ENCODE data around the gene STRAP. TPM values are rescaled to one million over a fixed set of nuclear protein-coding genes. Genes with fewer than 3 reads are reported as not detected.
A peak's percentile ranks its signal among the peaks of the same experiment; 100 is the strongest.

Gene STRAP, protein sequence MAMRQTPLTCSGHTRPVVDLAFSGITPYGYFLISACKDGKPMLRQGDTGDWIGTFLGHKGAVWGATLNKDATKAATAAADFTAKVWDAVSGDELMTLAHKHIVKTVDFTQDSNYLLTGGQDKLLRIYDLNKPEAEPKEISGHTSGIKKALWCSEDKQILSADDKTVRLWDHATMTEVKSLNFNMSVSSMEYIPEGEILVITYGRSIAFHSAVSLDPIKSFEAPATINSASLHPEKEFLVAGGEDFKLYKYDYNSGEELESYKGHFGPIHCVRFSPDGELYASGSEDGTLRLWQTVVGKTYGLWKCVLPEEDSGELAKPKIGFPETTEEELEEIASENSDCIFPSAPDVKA
- total RNA-seq: 100 to 1,000 TPM; 184 to 192 TPM

DNA sequence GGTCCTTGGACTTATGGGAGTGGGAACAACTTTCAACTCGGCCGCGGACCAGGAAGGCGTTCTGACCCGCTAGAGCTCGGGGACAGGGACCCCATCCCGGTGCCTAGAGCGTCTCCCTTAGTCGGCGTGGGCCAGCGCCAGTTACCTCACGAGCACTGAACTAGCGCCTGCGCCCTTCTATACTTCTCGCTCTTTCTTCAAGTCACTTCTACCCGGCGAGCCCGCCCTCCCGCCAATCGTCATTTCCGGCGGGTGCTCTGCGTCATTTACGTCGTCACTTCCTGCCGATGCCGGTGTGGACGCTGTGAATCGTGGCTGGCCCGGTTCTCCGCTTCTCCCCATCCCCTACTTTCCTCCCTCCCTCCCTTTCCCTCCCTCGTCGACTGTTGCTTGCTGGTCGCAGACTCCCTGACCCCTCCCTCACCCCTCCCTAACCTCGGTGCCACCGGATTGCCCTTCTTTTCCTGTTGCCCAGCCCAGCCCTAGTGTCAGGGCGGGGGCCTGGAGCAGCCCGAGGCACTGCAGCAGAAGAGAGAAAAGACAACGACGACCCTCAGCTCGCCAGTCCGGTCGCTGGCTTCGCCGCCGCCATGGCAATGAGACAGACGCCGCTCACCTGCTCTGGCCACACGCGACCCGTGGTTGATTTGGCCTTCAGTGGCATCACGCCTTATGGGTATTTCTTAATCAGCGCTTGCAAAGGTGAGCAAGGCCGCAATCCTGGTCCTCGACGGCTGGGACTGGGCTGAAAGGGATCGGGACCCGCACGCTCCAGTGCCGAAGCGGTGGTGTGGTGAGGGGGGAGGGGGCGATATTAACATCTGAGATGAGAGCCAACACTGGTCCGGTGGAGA lies at the start of gene STRAP:
TSS of gene STRAP (plus strand) at position 270 of the 854 bp plus-strand sequence. CDS start at position 591, 321 bp downstream.
- Mint-ChIP-seq H3K27ac (peak within 1 kb of the TSS; percentile 98), H3K27me3 (peaks cover 3% of the 10 kb centered on the region), H3K36me3 (peaks cover 41% of the 10 kb centered on the region), H3K4me3 (peak within 1 kb of the TSS; percentile 94), H3K9me3 (no peaks in the 10 kb centered on the region), H3K4me1 (peaks cover 40% of the 10 kb centered on the region)
- DNase-seq: peak; percentile 95

DNA sequence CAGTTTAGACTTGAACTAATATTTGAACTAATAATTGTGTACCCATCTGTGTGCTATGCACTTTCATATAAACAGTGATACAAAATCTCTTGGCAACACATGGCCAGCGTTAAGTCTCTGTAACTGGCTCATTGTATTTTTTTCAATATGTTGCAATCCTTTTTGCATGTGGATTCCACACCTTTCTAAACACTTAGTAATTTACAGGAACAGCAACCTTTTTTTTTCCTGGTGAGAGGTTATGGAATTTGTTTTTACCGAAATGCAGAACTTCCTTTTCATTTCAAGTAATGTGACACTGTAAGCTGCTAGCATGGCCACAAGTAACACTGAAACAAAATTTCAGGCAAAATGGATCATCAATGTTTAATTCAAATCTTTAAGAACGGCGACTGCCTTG lies 47.6 kb upstream of the STRAP start:
- no peak overlapping the region for H3K4me3 Mint-ChIP-seq

DNA sequence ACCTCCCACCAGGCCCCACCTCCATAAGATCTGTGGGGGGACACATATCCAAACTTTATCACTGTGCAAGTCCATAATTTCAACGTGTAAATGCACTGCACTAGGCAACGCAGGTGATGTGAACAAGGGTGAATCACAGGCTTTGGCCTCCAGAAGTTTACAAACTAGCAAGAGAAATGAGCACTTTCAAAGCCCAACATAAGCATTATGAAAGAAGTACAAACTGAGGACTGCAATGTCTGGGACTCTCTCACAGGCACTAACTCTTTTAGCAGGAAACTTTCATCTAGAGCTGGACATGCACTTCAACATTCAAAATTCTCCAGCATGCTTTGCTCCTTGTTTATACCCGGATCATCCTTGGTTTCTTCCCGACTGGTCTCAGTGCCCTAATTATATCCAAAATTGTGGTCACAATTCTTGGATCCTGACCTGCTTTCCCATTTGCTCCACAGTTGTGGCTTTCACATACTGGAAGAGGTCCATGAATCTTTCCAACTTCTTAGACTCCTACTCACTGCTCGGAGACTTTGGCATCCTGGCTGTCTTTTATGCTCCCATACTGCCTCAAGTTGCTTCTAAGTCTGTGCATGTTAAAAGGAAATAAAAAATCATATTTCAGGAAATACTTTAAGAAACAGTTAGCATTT lies 44.9 kb upstream of the STRAP start:
- no peak overlapping the region for H3K27ac Mint-ChIP-seq
- H3K36me3 Mint-ChIP-seq: no peaks in the 10 kb centered on the region
- no peak for DNase-seq
- H3K4me3 Mint-ChIP-seq: no peak overlapping the region
- peaks cover 13% of the 10 kb centered on the region for H3K27me3 Mint-ChIP-seq
- H3K4me1 Mint-ChIP-seq: no peaks in the 10 kb centered on the region
- no peaks in the 10 kb centered on the region for H3K9me3 Mint-ChIP-seq

More for the DNA sequence above, 47.6 kb upstream of the STRAP start:
- no peaks in the 10 kb centered on the region for H3K4me1 Mint-ChIP-seq
- peaks cover 5% of the 10 kb centered on the region for H3K27me3 Mint-ChIP-seq
- no peaks in the 10 kb centered on the region for H3K36me3 Mint-ChIP-seq
- no peak overlapping the region for H3K27ac Mint-ChIP-seq
- no peak for DNase-seq
- no peaks in the 10 kb centered on the region for H3K9me3 Mint-ChIP-seq

DNA sequence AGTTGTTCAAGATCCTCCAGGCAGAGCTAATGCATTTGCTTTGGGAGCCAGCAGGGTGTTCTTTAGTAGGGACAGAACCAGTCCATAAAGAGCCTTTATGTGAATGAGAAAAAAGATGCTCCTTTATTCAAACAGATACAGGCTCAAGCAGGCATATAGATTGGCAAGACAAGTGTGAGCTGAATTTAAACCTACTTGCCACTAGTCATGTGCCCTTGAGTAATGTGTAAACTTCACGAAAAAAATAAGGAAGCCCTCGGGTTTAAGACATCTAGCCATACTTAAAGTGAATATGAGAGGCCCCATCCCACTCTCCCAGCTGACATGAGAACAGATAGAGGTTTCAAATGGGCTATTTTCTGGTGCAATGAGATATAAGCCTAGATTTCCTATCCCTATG lies 43.1 kb upstream of the STRAP start:
- Mint-ChIP-seq H3K4me3 (no peak overlapping the region), H3K27ac (no peak overlapping the region)

DNA sequence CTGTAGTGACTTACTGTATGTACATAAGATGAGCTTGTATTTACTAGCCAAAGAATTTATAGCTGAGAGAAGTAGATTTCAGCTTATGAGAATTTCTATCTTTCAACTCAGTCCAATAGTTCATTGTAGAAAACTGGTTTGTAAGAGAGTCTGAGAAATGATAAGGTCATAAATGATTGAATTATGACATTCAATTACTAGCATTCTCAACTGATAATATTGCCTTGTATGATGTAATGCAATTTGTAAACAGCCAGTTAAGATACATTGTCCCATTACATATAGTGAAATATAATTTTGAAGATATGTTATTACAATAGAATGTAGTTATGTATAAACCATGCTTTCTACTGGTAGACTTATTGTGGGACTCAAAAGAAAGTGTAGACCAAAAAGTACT lies 42.5 kb upstream of the STRAP start:
- no peaks in the 10 kb centered on the region for H3K36me3 Mint-ChIP-seq
- H3K27me3 Mint-ChIP-seq: peaks cover 17% of the 10 kb centered on the region
- DNase-seq: no peak
- H3K4me1 Mint-ChIP-seq: no peaks in the 10 kb centered on the region
- H3K27ac Mint-ChIP-seq: no peak overlapping the region
- no peaks in the 10 kb centered on the region for H3K9me3 Mint-ChIP-seq
- no peak overlapping the region for H3K4me3 Mint-ChIP-seq

More for the DNA sequence above, 43.1 kb upstream of the STRAP start:
- Mint-ChIP-seq H3K9me3 (no peaks in the 10 kb centered on the region), H3K4me1 (no peaks in the 10 kb centered on the region), H3K36me3 (no peaks in the 10 kb centered on the region), H3K27me3 (peaks cover 17% of the 10 kb centered on the region)
- DNase-seq: no peak

DNA sequence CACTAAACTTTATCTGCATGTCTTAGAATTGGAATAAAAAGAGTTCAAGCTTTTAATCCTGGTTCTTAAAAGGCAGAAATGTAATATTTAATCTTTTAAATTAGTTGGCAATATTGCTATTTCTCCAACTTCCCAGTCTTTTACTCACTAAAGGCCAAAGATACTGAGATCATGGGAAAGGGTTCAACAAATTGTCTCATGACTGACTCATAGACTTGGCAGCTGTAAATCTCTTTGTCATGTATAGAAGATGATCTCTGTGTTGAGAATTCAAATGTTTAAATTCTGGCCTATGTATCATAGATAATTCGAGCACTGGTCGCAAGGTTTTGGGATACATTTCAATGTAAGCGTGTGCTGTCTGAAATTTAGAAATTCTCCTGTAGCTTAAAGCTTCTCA lies 40.1 kb upstream of the STRAP start:
- Mint-ChIP-seq H3K9me3 (no peaks in the 10 kb centered on the region), H3K27me3 (peaks cover 17% of the 10 kb centered on the region), H3K4me3 (no peak overlapping the region), H3K36me3 (no peaks in the 10 kb centered on the region), H3K27ac (no peak overlapping the region), H3K4me1 (no peaks in the 10 kb centered on the region)
- DNase-seq: no peak

DNA sequence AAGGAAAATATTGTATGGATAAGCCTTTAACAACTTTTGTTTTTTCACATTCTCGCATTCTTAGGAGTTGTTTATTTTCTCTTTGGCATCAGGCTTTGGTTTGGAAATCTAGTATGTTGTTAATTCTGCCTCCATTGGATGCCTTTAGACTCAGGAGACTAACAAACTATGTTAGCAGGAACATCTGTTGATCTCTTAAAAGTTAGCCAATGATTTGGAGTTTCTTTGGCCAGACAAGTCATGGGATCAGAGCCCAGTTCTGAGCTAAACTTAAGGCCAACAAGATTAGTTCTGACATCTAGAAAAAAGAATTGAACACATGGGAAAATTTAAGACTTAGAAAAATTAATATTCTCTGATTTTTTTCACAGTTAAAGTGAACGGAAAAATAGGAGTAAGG lies 35.3 kb upstream of the STRAP start:
- no peak for DNase-seq
- H3K9me3 Mint-ChIP-seq: no peaks in the 10 kb centered on the region
- no peaks in the 10 kb centered on the region for H3K36me3 Mint-ChIP-seq
- no peak overlapping the region for H3K27ac Mint-ChIP-seq
- no peak overlapping the region for H3K4me3 Mint-ChIP-seq
- H3K4me1 Mint-ChIP-seq: no peaks in the 10 kb centered on the region
- peaks cover 3% of the 10 kb centered on the region for H3K27me3 Mint-ChIP-seq

DNA sequence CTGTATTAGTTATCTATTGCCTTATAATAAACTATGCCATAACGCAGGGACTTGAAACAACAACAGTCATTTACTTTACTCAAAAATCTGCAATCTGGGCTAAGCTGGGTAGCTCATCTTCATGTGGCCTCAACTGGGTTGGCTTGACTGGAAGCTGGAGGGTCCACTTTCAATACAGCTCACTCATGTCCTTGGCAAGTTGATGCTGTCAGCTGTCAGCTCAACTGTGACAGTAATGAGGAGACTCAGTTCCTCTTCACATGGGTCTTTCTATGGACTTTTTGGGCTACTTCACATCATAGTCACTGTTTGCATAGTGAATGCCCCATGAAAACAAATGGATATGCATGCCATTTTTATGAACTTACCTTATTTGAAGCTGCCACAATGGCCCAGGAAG lies 33.6 kb upstream of the STRAP start:
- H3K4me1 Mint-ChIP-seq: no peaks in the 10 kb centered on the region
- H3K27me3 Mint-ChIP-seq: no peaks in the 10 kb centered on the region
- no peak for DNase-seq

DNA sequence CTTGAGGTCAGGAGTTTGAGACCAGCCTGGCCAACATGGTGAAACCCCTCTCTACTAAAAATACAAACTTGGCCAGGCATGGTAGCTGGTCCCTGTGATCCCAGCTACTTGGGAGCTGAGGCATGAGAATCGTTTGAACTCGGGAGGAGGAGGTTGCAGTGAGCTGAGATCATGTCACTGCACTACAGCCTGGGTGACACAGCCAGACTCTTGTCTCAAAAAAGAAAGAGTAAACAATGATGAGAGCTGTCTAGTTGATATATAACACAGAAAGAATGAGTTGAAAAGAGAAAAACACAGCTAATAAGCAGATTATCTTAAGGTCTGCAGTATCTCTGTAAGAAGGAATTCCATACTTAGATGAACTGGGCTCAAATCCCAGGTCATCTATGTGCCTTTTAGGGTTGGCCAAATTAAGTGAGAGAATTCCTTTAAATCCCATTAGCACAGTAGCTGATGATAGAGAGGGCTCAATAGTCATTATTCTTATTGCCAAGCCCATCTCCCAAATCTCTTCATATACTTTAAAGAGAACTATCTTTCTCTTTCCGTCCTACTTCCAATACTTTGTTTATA lies 31.1 kb upstream of the STRAP start:
- Mint-ChIP-seq H3K4me3 (no peak overlapping the region), H3K27ac (no peak overlapping the region), H3K27me3 (no peaks in the 10 kb centered on the region), H3K4me1 (no peaks in the 10 kb centered on the region), H3K36me3 (no peaks in the 10 kb centered on the region), H3K9me3 (no peaks in the 10 kb centered on the region)
- no peak for DNase-seq

More for the DNA sequence above, 33.6 kb upstream of the STRAP start:
- H3K27ac Mint-ChIP-seq: no peak overlapping the region
- no peaks in the 10 kb centered on the region for H3K9me3 Mint-ChIP-seq
- H3K36me3 Mint-ChIP-seq: no peaks in the 10 kb centered on the region
- H3K4me3 Mint-ChIP-seq: no peak overlapping the region

DNA sequence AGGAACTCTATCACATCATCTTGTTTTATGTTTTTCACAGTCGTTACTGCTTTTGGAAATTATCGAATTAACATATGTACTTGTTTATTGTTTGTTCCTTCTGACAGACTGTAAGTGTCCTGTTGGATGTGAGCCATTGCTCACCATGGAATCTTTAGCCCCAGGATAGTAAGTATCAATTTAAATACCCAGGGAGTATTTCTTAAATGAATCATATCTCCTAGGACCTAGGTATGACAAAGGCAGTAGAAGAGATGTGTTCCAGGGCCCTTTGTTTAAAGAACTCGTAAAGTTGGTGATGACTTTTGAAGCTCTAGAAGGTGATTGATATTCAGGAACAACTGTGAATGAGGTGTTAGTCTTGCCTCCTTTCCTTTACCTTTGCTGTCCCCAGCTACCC lies 30.3 kb upstream of the STRAP start:
- no peaks in the 10 kb centered on the region for H3K4me1 Mint-ChIP-seq
- H3K9me3 Mint-ChIP-seq: no peaks in the 10 kb centered on the region
- no peaks in the 10 kb centered on the region for H3K36me3 Mint-ChIP-seq
- H3K27me3 Mint-ChIP-seq: no peaks in the 10 kb centered on the region
- DNase-seq: no peak
- H3K27ac Mint-ChIP-seq: no peak overlapping the region
- no peak overlapping the region for H3K4me3 Mint-ChIP-seq

DNA sequence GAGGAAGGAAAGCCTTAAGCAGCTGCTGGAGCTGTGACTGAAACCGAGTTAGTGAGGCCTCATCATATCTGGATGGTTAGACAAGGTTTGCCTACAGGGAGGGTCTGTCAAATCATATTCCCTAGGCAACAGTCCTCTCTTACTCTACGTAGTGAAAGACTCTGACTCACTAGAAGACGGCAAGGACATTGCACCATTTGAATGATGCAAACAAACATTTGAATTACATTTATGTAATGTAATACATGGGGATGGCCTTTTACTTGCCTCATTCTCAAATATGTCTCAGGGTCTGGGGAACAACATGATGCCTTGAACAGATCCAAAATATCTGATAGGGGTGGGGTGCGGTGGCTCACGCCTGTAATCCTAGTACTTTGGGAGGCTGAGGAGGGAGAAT lies 29.8 kb upstream of the STRAP start:
- DNase-seq: no peak
- Mint-ChIP-seq H3K27ac (no peak overlapping the region), H3K36me3 (no peaks in the 10 kb centered on the region), H3K27me3 (no peaks in the 10 kb centered on the region), H3K4me3 (no peak overlapping the region), H3K4me1 (no peaks in the 10 kb centered on the region), H3K9me3 (no peaks in the 10 kb centered on the region)

DNA sequence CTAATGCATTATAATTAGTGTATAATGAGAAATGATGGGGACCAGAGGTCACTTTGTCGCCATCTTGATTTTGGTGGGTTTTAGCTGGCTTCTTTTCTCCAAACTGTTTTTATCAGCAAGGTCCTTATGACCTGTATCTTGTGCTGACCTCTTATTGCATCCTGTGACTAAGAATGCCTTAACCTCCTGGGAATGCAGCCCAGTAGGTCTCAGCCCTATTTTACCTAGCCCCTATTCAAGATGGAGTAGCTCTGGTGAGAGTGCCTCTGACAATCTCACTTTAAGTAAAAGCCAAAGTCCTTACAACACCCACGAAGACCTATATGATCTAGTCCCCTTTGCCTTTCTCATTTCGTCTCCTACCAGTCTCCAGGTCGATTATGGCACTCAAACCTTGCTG lies 28.3 kb upstream of the STRAP start:
- Mint-ChIP-seq H3K9me3 (no peaks in the 10 kb centered on the region), H3K4me1 (no peaks in the 10 kb centered on the region)

DNA sequence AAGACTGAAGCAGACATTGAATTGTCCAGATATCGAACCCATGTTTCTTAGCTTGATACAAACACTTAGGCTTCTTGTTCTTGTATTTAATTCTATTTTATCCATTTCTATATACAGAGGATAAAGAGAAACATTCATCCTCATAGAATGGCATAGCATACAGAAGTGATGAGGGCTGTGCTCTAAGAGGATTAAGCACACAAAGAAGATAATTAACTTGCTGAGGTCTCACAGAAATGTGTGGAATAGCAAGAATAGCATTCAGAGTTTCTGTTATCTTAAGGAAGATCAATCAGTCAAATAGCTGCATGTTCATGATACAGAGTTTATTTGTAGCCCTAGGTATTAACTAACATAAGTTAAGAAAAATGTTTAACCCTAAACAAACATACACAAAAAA lies 27.3 kb upstream of the STRAP start:
- Mint-ChIP-seq H3K9me3 (no peaks in the 10 kb centered on the region), H3K27ac (no peak overlapping the region), H3K27me3 (peaks cover 17% of the 10 kb centered on the region), H3K36me3 (no peaks in the 10 kb centered on the region), H3K4me3 (no peak overlapping the region), H3K4me1 (no peaks in the 10 kb centered on the region)
- DNase-seq: no peak

More for the DNA sequence above, 28.3 kb upstream of the STRAP start:
- Mint-ChIP-seq H3K27me3 (peaks cover 9% of the 10 kb centered on the region), H3K27ac (no peak overlapping the region), H3K36me3 (no peaks in the 10 kb centered on the region), H3K4me3 (no peak overlapping the region)
- DNase-seq: no peak

DNA sequence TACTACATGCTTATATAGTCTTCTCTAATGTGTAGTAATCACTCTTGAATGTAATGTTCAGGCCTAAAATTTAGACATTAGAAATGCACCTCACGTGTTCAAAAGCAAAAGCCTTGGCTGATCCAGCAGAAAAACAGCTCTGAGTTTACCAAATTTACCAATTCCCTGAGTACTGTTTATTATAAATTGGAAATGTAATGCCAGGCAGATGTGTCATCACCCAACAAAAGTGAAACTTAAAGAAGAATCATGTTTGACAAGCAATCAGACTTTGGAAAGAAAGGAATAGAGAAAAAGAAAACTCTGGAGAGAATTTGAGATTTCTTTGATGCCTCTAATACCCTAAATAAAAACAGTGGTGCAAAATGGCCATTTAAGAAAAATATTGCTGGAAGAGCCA lies 26.5 kb upstream of the STRAP start:
- Mint-ChIP-seq H3K27me3 (peaks cover 20% of the 10 kb centered on the region), H3K27ac (no peak overlapping the region), H3K36me3 (no peaks in the 10 kb centered on the region), H3K4me3 (no peak overlapping the region), H3K4me1 (no peaks in the 10 kb centered on the region), H3K9me3 (no peaks in the 10 kb centered on the region)
- DNase-seq: no peak

Data from activated naive CD8-positive, alpha-beta T cell treated with anti-CD3 and anti-CD28 coated beads for 36 hours (primary cell).